ENCODE results near the gene AKAP11.

DNA sequence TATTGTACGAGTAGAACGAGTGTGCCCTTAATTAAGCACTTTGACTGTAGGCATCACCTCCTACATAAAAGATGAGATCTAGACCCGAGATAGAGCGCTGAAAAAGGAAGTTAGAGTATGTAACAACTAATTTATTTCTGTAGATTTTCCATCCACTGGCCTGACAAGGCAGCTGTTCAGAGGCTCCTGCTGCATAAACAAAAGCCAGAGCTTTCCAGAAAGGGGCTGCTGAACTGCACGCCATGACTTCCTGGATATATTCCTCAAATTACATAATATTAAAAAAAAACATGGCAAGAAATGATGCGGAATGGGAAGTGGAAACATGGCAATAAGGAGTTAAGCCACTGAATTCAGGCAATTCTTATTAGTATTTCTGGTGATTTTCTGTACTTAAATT, 89.7 kb downstream of the AKAP11 start:
- TF ChIP-seq, protein P1, sequence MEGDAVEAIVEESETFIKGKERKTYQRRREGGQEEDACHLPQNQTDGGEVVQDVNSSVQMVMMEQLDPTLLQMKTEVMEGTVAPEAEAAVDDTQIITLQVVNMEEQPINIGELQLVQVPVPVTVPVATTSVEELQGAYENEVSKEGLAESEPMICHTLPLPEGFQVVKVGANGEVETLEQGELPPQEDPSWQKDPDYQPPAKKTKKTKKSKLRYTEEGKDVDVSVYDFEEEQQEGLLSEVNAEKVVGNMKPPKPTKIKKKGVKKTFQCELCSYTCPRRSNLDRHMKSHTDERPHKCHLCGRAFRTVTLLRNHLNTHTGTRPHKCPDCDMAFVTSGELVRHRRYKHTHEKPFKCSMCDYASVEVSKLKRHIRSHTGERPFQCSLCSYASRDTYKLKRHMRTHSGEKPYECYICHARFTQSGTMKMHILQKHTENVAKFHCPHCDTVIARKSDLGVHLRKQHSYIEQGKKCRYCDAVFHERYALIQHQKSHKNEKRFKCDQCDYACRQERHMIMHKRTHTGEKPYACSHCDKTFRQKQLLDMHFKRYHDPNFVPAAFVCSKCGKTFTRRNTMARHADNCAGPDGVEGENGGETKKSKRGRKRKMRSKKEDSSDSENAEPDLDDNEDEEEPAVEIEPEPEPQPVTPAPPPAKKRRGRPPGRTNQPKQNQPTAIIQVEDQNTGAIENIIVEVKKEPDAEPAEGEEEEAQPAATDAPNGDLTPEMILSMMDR (conservative IDR thresholded peaks at IDR 0.05; ENCODE audit: low read depth, low read length): no peak
- no peak for TF ChIP-seq EZH2phosphoT487 (IDR thresholded peaks at IDR 0.05; ENCODE audit: borderline replicate concordance, low read length)
